Myocyte (in vitro differentiated cells): ENCODE measurements around the gene CHST15. TPM values are rescaled to one million over a fixed set of nuclear protein-coding genes. Genes with fewer than 3 reads are reported as not detected.

Experiments used
- DNase-seq: peaks from one replicate; pipeline ENCODE4 v3.0.0-alpha.2; 2012; ENCODE audit warnings: low read depth
- total RNA-seq: library from RNA; depleted of rRNA; stranded (reverse); fragments of >200 nt; gene quantifications from 2 replicates; pipeline ENCODE4 v1.2.3, GENCODE V29; 2014

CHST15 gene
- total RNA-seq, 1 donor from 2014 or later = 26.9 TPM

DNA sequence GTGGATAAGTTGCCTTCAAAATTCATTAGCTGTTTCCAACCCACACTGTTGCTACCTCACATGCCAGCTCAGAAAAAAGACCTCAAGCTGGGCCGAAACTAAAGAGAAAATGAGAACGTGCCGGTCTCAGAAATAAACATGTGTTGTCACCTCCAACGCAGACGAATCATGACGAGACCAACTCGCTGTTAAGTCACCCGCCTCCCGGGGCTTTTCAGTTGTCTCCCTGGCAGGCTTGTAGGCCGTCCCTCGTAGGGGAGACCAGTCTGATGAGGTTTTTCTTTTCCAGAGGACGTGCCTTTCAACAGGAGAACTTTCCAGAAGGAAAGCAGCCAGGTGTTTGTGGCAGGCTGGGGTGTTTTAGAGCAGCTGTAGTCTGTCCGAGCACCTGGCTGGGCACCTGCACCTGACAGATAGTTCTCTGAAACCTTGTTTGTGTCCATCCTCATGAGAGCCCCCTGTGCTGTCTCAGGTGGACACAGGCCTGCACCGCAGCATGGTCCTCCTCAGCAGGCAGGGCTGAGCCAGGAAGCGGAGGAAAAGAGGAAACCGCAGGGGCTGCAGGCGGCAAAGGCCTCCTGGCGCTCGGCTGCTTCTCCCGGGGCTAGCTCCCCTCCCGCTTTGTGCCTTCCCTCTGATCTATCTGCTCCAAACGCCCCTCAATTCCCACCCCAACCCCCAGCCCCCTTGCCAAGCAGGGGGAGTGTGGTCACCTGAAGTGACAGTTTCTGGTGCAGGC, 78.8 kb downstream of the CHST15 start:
- no peak for DNase-seq

DNA sequence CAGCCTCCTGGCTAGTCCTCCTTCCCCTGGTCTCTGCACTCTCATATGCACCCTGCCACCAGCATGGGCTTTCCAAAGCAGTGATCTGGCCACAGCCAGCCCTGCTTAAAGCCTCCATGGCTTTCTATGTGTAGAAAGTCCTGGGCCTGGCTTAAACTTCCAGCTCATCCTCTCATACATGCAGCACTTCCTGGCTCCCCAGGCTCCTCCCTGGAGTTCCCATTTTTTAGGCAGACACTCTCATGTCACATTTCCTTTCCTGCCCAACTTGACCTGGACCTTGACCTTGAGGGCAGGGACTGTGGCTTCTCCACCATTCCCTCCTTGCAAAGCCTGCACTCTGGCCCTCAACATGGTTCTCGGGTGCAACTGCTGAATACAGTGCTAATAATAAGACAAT, 79.5 kb downstream of the CHST15 start:
- no peak for DNase-seq

DNA sequence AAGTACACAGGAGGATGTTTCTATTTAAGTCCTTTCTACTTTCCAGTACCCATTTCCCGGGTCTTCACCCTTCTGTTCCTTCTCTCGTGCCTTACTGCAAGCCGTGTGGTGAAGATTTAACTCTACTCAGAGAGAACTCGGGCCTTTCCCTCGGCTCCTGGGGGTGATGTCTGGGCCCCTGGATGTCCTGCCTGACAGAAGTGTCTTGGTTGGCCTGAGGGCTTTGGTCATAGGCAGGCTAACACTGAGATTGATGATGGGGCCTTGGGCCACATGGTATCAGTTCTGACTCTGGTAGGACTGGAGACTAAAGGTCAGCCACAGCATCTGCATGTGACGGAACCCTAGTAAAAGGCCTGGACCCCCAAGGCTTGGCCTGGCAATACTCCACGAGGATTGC, 80.4 kb downstream of the CHST15 start:
- no peak for DNase-seq

DNA sequence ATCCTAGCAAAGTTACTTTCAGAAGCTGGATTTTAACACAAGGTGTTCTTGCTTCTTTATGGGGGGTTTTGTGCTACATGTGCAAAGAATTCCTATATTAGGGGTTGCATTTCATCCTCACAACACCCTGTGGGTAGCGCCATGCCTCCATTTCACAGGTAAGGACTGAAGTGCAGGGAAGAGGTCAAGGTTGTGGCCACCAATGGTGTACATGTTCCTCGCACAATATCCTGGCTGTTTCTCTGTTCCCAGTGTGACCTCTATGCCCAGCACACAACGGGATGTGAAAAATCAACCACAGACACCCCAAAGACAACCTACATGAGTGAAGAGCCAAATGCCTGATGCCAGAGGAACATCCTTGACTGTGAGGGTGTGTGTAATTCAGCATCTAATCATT, 80.8 kb downstream of the CHST15 start:
- DNase-seq = no peak

DNA sequence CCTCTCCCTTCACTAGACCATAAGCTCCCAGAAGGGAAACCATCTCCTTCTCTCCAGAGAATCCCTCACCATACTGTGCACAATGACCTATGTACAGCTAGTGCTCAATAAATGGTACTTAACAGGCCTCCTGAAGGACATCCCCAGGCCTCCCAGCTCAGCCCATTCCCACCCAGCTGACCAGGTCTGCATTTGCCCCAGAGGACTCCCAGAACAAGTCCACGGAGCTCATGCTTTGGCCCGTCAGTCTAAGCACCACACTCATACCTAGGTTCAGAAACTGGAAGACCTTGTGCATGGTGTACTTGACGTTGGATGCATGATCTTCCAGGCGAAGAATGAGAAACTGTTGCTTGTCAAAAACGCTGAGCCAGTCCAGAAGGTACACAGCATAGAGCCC, 81.3 kb downstream of the CHST15 start:
- no peak for DNase-seq

DNA sequence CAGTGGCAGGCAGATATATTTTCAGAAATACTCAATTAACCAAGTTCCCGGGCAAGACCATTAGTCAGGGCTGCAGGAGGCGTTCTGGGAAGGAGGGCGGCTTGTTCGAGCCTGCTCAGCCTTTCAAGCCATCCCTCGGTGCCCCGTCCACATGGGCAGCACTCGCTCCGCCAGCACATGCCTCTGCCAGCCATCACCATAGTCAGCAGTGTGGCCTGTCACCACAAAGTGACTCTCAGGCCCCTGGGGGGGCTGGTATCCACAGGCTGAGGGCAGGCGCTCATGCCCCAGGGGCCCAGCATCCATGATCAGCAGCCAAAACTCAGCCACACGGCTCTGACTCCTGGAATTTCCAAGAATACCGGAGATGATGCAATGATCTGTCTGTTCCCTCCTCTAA, 81.9 kb downstream of the CHST15 start:
- DNase-seq = no peak

DNA sequence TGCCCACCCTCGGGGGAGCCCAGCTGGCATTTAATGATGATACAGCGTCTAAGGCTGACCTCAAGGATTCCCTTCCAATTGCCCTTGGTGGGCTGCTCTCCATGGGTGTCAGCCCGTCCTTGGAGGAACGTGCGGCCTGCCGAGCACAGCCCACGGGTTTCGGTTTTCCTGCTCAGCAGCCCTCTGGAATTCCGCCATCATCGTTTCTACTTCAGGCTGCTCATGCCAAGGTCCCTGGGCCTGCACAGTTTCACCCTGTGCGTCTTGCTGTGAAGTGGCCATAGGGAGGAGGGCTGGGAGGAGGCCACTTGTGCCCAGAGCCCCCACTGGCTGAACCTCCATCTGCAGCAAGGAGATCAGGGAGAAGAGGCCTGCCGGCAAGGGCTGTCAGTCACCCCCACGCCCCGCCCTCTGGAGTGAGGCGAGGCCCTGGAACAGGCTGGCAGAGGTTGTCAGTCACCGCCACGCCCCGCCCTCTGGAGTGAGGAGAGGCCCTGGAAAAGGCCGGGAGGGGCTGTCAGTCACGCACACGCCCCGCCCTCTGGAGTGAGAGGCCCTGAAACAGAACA, 82.8 kb downstream of the CHST15 start:
- DNase-seq = no peak

DNA sequence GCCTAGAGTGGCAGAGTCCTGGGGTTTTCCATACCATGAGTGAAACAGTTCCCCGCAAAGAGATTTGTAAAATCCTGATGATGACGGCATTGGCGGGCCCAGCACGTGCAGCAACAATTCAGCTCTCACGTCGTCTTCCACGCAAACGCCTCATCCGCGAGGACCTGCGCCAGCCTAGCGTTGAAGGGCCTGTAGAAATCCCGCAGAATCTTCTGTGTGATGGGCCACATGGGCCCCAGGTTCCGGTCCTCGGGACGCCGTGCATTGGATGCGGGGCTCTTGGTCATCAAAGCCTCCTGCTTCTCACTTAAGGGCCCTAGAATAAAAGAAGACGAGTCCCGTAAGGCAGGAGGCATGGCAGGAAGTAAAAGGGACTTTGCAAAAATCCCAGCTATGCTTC, 83.4 kb downstream of the CHST15 start:
- DNase-seq = no peak

DNA sequence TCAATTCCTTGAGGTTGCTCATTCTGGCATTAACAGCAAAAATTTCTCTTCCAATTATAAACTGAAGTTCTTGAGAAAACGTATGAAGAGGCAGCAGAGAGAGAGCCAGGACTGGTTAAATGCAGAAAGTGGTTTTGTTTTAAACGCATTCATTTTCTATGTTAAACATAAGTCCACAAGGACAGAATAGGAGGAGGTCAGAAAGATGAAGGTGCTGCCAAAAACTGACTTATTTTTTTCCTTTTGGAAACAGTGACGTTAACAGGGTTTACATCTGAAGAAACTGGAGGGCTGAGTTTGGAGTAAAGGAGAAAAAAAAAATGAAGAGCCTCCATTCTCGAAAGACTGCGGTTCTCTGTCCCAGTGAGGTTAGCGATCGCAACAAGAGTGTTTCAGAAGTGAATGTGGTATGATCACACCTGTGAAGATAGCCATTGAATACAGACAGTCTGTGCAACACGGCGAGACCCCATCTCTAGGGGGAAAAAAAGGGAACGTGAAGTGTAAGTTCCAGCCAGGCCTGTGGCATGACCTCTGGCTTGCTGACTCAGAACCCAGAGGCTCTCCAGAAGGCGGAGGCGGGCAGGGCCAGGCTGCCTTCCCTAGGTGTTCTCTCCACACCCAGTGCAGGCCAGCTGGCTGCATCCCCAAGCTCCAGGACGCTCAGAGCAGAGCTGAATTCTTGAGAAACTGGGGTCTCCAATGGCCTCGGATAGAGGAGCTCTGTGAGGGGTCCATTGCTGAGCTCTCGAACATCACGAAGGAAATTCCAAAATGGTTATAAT, 84.0 kb downstream of the CHST15 start:
- no peak for DNase-seq

DNA sequence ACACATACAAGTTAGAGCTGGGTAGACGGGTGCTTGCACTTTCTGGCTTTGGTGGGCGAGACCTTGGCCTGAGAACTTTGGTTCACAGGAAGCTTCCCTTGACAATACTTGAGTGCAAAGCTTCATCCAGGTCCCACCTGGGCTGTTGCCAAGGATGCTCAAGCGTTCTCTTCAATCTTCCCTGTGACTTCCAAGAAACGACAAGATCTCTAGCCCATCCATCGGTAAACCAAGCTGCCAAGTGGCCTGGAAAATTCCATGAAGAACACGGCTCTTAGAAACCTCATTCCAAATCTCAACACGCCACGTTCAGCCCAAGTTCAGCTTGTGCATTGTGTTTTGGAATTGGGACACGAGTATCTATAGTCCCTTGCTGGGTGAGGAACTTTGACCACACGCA, 84.7 kb downstream of the CHST15 start:
- DNase-seq = no peak

DNA sequence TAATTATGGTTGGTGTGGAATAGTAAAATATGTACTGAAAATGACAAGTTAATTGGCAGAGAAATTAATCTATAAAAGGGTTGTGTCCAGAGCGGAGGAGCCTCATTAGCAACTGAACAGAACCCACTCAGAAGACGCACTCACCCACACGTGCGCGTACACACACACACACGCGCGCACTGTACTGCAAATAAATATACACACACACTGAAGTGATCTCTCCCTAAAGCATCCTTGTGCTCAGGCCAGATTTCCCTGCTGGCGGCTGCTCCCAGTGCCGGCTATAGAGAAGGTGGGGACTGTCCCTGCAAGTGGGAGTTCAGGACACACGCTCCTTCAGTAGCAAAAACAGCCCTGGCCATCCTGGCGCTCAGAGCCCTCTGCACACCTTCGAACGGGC, 85.2 kb downstream of the CHST15 start:
- no peak for DNase-seq

DNA sequence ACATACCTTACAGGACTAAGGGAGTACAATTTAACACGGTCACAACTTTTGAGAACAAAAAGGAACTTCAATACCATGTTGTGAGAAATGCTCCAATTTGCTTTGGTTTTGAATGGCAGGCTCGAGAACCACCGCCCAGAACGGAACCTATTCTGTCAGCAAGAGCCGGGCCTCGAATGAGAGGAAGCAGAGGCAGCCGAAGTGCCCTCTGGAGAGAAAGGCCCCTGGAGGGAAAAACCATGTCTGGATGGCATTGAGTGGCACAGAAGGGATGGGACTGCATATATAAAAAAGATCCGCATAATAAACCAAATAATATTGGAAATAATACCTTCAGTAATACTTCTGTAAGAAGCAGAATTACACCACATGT, 85.6 kb downstream of the CHST15 start:
- DNase-seq = no peak

DNA sequence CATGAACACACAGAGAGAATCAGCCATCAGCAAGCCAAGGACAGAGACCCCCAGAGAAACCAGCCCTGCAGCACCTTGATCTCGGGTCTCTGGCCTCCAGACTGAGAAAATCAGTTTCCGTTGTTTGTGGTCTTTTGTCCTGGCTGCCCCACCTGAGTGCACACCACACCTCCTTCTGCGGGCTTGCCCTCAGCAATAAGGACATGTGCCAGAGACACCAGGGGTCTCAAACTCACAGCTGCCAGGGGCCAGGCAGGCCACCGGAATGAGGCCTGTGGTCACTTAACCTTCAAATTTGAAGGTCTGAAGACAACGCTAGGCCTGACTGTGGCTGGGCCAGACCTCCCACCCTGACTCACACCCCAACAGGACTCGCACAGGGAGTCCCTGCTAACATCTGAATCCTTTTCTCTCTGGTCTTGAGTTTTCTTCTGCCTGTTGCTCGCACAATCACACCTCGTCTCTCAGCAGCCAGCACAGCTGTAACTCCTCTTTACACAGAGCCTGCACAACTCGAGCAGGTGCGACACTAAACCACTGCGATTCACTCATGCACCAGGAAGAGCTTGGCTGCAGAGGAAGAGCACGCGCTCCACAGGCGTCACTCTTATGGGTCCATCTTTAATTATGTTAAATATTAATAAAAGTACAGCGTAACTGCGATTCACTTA, 86.2 kb downstream of the CHST15 start:
- DNase-seq = peak; percentile 57

DNA sequence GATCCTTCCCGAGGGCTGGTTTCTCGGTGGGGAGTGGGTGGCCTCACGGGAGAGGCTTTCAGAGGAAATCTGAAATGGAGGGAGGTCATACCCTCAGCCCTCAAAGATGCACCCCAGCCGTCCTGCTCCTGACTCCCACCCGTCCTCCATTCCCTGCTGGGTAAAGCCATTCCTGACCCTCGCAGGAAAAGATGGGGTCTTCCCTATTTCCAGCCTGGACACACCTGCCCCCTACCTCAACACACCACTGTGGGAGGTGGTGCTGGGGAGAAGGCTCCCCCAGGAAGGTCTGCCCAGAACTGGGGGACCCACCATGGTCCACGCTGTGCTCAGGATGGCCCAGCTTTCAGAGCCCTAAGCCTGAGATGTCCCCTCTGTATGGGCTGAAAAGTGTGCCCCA, 86.9 kb downstream of the CHST15 start:
- no peak for DNase-seq

DNA sequence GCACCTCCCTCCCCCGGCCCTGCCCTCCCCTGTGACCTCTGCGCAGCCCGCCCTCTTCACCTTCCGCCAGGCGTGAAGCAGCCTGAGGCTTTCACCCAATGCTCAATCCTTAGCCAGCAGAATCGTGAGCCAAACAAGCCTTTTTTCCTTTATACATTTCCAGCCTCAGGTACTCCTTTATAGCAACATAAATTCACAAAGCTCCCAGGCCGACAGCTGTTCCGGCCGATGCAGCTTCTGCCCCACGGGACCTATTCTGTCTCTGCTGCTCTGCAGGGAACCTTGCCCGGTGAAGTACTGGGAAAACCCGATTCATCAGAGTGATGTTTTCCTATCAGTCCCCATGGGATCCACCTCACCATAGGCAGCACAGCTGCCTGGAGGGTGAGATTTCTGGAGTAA, 87.4 kb downstream of the CHST15 start:
- peak; percentile 54 for DNase-seq

DNA sequence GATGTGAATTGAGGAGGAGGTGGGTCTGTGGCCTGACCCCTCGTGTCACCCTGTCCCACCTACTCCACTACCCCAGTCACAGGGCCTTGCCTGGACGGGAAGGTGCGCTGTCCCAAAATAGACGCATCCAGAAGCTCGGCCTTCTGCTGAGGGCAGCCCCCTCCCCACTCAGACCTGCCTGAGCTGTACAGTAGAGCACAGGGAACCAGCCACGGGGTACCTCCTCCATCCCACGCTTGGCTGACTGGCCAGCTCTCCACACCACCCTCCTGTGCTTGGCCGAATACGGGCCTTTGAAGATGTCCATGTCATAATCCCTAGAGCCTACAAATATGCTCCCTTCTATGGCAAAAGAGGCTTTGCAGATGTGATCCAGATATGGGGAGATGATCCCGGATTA, 88.3 kb downstream of the CHST15 start:
- no peak for DNase-seq

DNA sequence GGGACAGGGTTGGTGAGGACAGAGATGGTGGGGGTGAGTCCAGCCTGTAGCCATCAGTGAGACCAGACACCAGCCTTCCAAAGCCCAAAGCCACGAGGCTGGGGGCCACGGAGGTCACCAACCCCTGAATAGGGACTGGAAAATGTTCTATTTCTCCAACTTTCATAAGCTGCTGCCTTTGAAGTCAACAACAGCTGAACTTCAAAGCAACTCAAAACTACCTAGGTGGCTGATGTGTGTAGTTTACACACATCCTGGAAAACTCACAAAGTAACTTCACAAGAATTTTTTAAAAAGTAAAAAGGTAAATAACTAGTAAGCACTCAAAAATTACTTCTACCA, 88.8 kb downstream of the CHST15 start:
- DNase-seq = no peak

DNA sequence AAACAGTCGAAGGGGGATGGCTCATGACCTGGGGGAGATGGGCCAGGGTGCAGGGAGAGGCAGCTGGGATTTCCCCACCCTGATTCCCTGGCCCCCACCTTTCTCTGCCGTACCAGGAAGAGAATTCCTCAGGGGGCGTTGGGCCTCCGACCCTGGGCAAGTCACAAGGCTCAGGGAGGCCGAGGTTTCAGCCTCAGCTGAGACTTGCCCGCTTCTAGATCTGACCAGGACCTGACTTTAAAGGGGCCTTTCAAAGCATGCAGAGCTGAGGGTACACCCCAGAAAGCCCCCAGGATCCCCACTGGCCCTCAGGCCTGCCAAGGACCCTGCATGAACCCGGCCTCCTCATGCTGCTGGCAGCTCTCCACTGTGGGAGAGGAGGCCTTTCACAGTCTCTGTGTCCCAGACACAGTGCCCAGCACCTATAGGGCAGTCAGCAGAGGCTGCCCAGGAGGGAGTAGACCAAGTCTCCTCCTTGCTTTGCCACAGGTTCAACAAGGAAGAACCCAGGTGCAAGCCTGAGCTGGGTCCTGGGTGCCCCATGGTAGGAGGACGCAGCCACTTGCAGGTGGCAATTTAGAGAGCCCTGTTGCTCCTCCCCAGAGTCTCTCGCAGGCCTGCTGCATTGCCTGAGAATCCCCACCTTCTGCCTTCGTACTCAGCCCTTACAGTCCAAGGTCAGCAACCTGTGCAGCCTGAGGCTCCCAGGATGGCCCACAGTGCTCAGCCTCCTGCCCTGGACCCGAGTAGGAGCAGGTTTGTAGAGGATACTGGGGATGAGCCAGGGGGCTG, 89.3 kb downstream of the CHST15 start:
- no peak for DNase-seq

DNA sequence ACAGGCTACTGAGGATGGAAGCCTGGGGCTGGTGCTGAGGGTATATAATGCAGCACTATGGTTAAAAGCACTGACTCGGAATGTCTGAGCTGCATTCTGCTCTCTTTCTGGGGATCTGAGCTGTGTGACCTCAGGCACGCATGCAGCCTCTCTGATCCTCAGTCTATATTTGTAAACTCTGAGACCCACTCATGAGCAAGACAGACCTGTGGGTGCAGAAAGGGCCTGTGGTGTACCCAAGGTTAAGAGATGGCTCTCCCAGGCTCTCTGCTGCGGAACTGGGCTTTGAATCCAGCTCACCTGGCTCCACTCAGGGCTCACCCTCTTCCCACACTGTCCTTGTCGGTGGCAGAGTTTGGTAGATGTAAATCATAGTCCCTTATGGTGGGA, 89.9 kb downstream of the CHST15 start:
- no peak for DNase-seq

DNA sequence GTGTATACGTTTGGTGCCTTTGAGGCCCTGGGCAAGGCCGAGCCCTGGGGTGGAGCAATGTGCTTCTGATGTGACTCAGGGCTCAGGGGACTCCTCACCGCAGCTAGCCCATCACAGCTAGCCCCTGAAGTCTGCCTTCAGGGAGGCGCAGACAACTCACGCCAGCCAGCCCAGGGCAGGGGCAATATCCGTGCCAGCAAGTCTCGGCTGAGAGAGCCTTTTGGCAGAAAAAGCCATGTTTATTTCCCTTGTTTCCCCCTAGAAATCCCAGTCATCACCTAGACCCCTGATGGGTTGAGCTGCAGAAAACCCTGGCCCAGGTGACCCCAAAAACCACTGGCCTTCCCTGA, 90.4 kb downstream of the CHST15 start:
- no peak for DNase-seq

DNA sequence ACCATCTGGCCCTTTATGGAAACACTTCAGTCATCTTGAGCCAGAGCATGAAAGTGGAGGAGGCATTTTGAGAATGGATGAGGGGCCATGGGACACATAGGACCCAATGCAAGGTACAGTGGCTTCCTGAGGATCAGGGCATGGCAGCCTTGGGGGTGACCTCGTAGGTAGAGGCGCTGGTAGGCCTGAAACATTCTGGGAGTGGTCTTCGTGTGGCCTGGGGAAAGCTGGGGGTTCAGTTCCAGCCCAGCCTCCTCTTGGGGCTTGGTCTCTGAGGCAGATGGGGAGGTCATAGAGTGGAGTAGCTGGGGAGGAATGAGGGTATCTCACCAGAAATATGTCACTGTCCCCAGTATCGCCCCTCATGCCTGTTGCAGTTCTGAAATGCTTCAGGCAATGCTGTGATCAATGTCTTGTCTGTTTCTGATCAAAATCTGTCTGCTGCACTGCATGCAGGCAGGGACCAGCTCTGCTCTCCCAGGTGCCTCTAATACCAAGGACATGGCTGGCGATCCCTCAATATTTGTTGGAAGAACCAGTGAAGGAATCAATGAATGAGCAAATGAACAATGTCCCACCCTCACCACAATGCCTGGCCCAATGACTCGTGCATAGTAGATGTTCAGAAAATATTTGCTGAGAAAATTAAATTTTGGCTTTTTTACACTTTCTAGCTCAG, 90.9 kb downstream of the CHST15 start:
- DNase-seq = no peak
